Keratinocyte (primary cell): ENCODE data around the gene ADAM12. TPM values are rescaled to one million over a fixed set of nuclear protein-coding genes. Genes with fewer than 3 reads are reported as not detected.

Source experiments
- DNase-seq: peaks from one replicate; pipeline ENCODE4 v3.0.0-alpha.2; 2011; ENCODE audit warnings: low read depth, missing footprints, low spot score
- FAIRE-seq: peaks from 2 replicates; lab custom pipeline; 2011; peaks lifted over from hg19 to GRCh38; lab: Jason Lieb, UNC
- H2AFZ ChIP-seq: 2 replicates; pipeline ENCODE4 v1.6.0; 2012; ENCODE audit warnings: low read length, control low read depth, inconsistent platforms; ENCODE audit not compliant: control insufficient read depth
- H3K27ac ChIP-seq: 2 replicates; pipeline ENCODE4 v1.5.1; 2011; ENCODE audit warnings: low read length; ENCODE audit not compliant: control insufficient read depth, insufficient read depth
- H3K27me3 ChIP-seq: 3 replicates; pipeline ENCODE4 v1.6.0; 2011; ENCODE audit warnings: low read length; ENCODE audit not compliant: control insufficient read depth, insufficient read depth; ENCODE audit errors: extremely low read depth
- H3K36me3 ChIP-seq, 2 experiments: 2 replicates in 1 of 2; 3 replicates in 1 of 2; pipeline ENCODE4 v1.5.1; 2011; ENCODE audit warnings: low read length in 2 of 2, mild to moderate bottlenecking in 1 of 2; ENCODE audit not compliant: control insufficient read depth in 2 of 2, insufficient read depth in 2 of 2; ENCODE audit errors: extremely low read depth in 1 of 2
- H3K4me1 ChIP-seq: 3 replicates; pipeline ENCODE4 v1.5.1; 2011; ENCODE audit warnings: low read length; ENCODE audit not compliant: control insufficient read depth, insufficient read depth; ENCODE audit errors: extremely low read depth
- H3K4me2 ChIP-seq: 3 replicates; pipeline ENCODE4 v1.6.0; 2011; ENCODE audit warnings: low read depth, low read length; ENCODE audit not compliant: control insufficient read depth, insufficient read depth; ENCODE audit errors: extremely low read depth
- H3K4me3 ChIP-seq, 3 experiments: fragments of 200-600 bp in 1 of 3; sonication (generic) in 1 of 3; 2 replicates in 2 of 3; 3 replicates in 1 of 3; pipeline ENCODE4 v1.5.1; 2011 to 2016; ENCODE audit warnings: low read length in 3 of 3, mild to moderate bottlenecking in 3 of 3, control low read depth in 2 of 3, inconsistent platforms in 1 of 3, low read depth in 1 of 3, mixed read lengths in 1 of 3, mixed run types in 1 of 3, moderate library complexity in 1 of 3; ENCODE audit not compliant: control insufficient read depth in 2 of 3, insufficient read depth in 2 of 3; ENCODE audit errors: extremely low read depth in 1 of 3
- H3K79me2 ChIP-seq: 2 replicates; pipeline ENCODE4 v1.6.0; 2012; ENCODE audit warnings: low read length; ENCODE audit not compliant: control insufficient read depth, insufficient read depth
- H3K9ac ChIP-seq: 3 replicates; pipeline ENCODE4 v1.6.0; 2011; ENCODE audit warnings: low read length; ENCODE audit not compliant: control insufficient read depth, insufficient read depth; ENCODE audit errors: extremely low read depth
- H3K9me1 ChIP-seq: 3 replicates; pipeline ENCODE4 v1.6.0; 2011; ENCODE audit warnings: low read length; ENCODE audit not compliant: control insufficient read depth, insufficient read depth; ENCODE audit errors: extremely low read depth
- H3K9me3 ChIP-seq: 2 replicates; pipeline ENCODE4 v1.5.1; 2012; ENCODE audit warnings: low read depth, low read length; ENCODE audit not compliant: control insufficient read depth
- H4K20me1 ChIP-seq: 3 replicates; pipeline ENCODE4 v1.6.0; 2011; ENCODE audit warnings: low read length; ENCODE audit not compliant: control insufficient read depth, insufficient read depth; ENCODE audit errors: extremely low read depth
- EZH2 ChIP-seq: IDR thresholded peaks from one replicate; pipeline ENCODE4 v1.6.1; 2012; ENCODE audit warnings: inconsistent platforms, mild to moderate bottlenecking, low read length, moderate library complexity
- dilution Hi-C: fragments of 300-500 bp; cut with MboI; formaldehyde crosslinking; loops from one replicate; pipeline ENCODE4 v1.7.0; 2020; ENCODE audit warnings: low sequenced_read_pairs; ENCODE audit not compliant: extremely low pct_ligation_motif_present
- polyA plus RNA-seq, 5 experiments: library from polyadenylated mRNA; depleted of rRNA in 3 of 5; stranded (reverse) in 3 of 5; stranded (forward) in 1 of 5; unstranded in 1 of 5; fragments of >200 nt; gene quantifications; 1 replicate in 1 of 5; 2 replicates in 3 of 5; 3 replicates in 1 of 5; pipeline versions ENCODE4 v1.2.1 to v1.2.3, GENCODE V29; 2011 to 2012; ENCODE audit warnings: missing spikeins in 2 of 5, low read depth in 1 of 5, low replicate concordance in 1 of 5
- TF ChIP-seq, protein P1 (sequence below), 3 experiments: IDR thresholded peaks in 1 of 3; conservative IDR thresholded peaks in 1 of 3; optimal IDR thresholded peaks in 1 of 3; 2 replicates in 2 of 3; 3 replicates in 1 of 3; pipeline versions ENCODE3 to v1.5.1; 2011; ENCODE audit warnings: low read length in 3 of 3, mild to moderate bottlenecking in 3 of 3, moderate library complexity in 2 of 3, control low read depth in 1 of 3, inconsistent platforms in 1 of 3; ENCODE audit not compliant: insufficient read depth in 2 of 3; ENCODE audit errors: extremely low read depth in 1 of 3

The ADAM12 gene
- polyA plus RNA-seq, 1 donor (not counting 4 experiments of a cell fraction or from before 2014, with no cell fraction given) = 0.07 TPM

DNA sequence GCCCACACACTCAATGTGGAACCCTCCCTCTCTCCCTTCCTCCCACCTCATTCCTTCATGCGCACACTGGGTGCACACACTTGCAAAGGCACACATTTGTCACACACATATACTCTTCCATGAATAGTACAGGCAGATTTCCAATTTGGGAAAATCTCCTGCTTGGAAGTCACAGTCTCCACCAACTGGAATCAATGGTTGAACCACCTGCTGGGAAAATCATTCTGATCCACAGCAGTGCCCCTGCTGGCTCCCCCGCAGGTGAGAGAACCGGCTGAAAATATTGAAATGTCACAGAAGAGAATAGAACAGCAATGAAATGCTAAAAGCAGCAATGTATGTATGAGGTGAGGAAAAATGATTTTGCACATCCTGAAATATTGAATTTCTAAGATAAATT, 232.7 kb downstream of the ADAM12 start:
- Histone ChIP-seq H3K9me1 (no peaks in the 10 kb centered on the region), H3K4me1 (peaks cover 5% of the 10 kb centered on the region), H3K4me2 (no peak overlapping the region), H3K27ac (no peak overlapping the region), H3K36me3 (no peaks in the 10 kb centered on the region), H3K79me2 (no peaks in the 10 kb centered on the region), H3K27me3 (no peaks in the 10 kb centered on the region), H3K9me3 (no peaks in the 10 kb centered on the region), H3K9ac (no peak overlapping the region), H3K4me3 (no peak overlapping the region), H2AFZ (no peak overlapping the region), H4K20me1 (no peaks in the 10 kb centered on the region)
- dilution Hi-C loops = no loop called here
- TF ChIP-seq, protein P1, sequence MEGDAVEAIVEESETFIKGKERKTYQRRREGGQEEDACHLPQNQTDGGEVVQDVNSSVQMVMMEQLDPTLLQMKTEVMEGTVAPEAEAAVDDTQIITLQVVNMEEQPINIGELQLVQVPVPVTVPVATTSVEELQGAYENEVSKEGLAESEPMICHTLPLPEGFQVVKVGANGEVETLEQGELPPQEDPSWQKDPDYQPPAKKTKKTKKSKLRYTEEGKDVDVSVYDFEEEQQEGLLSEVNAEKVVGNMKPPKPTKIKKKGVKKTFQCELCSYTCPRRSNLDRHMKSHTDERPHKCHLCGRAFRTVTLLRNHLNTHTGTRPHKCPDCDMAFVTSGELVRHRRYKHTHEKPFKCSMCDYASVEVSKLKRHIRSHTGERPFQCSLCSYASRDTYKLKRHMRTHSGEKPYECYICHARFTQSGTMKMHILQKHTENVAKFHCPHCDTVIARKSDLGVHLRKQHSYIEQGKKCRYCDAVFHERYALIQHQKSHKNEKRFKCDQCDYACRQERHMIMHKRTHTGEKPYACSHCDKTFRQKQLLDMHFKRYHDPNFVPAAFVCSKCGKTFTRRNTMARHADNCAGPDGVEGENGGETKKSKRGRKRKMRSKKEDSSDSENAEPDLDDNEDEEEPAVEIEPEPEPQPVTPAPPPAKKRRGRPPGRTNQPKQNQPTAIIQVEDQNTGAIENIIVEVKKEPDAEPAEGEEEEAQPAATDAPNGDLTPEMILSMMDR (optimal IDR thresholded peaks at IDR 0.05 in 1 of 3, IDR thresholded peaks at IDR 0.05 in 1 of 3, conservative IDR thresholded peaks at IDR 0.05 in 1 of 3; ENCODE audit: extremely low read depth in 1 of 3, insufficient read depth in 2 of 3, low read length in 3 of 3) = no peak
- TF ChIP-seq EZH2 = no peak
- FAIRE-seq (no peak), DNase-seq (no peak)

- FAIRE-seq (no peak), DNase-seq (no peak)
- dilution Hi-C loops = no loop called here
- H4K20me1 ChIP-seq = no peaks in the 10 kb centered on the region
- H3K4me1 ChIP-seq = peaks cover 5% of the 10 kb centered on the region
- H3K9me1 ChIP-seq = no peaks in the 10 kb centered on the region
- no peak overlapping the region for H2AFZ ChIP-seq
- no peaks in the 10 kb centered on the region for H3K79me2 ChIP-seq
- H3K9ac ChIP-seq = no peak overlapping the region
- H3K4me2 ChIP-seq = no peak overlapping the region
- no peaks in the 10 kb centered on the region for H3K9me3 ChIP-seq
- TF ChIP-seq, protein P1 (optimal IDR thresholded peaks at IDR 0.05 in 1 of 3, IDR thresholded peaks at IDR 0.05 in 1 of 3, conservative IDR thresholded peaks at IDR 0.05 in 1 of 3; ENCODE audit: extremely low read depth in 1 of 3, insufficient read depth in 2 of 3, low read length in 3 of 3) = no peak
- TF ChIP-seq EZH2 = no peak
- no peak overlapping the region for H3K4me3 ChIP-seq
- H3K27ac ChIP-seq = no peak overlapping the region
- no peaks in the 10 kb centered on the region for H3K36me3 ChIP-seq
- H3K27me3 ChIP-seq = no peaks in the 10 kb centered on the region
Measured at GRCh38 chr10:126153711-126154628, 234.3 kb downstream of the ADAM12 start.
